ENCODE results near the gene SMARCC1.

Gene SMARCC1

GRCh38 chr3:47606165-47606564, 175.5 kb downstream of the SMARCC1 start:
- DNase-seq: no peak
- TF ChIP-seq, protein P1, sequence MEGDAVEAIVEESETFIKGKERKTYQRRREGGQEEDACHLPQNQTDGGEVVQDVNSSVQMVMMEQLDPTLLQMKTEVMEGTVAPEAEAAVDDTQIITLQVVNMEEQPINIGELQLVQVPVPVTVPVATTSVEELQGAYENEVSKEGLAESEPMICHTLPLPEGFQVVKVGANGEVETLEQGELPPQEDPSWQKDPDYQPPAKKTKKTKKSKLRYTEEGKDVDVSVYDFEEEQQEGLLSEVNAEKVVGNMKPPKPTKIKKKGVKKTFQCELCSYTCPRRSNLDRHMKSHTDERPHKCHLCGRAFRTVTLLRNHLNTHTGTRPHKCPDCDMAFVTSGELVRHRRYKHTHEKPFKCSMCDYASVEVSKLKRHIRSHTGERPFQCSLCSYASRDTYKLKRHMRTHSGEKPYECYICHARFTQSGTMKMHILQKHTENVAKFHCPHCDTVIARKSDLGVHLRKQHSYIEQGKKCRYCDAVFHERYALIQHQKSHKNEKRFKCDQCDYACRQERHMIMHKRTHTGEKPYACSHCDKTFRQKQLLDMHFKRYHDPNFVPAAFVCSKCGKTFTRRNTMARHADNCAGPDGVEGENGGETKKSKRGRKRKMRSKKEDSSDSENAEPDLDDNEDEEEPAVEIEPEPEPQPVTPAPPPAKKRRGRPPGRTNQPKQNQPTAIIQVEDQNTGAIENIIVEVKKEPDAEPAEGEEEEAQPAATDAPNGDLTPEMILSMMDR (IDR thresholded peaks at IDR 0.05; ENCODE audit: low read depth, low read length): no peak
- Histone ChIP-seq H3K36me3 (peaks cover 24% of the 10 kb centered on the region), H3K4me1 (no peaks in the 10 kb centered on the region), H3K4me3 (ENCODE audit: low read depth, low read length) (no peak overlapping the region), H3K27me3 (no peaks in the 10 kb centered on the region), H3K9me3 (no peaks in the 10 kb centered on the region)

DNA sequence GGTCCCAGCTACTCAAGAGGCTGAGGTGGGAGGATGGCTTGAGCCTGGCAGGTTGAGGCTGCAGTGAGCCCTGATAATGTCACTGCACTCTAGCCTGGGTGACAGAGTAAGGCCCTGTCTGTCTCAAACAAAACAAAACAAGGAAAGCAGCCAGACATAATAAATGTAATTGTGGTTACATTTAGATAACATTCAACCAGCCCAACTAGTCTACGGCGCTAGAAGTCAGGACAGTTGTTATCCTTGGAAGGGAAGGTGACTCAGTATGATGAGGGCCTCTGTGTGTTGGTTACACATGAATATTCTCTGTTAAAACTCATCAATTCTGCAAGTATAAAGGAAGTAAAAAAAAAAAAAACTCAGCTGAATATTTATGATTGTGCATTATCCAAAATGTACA, 176.0 kb downstream of the SMARCC1 start:
- no peaks in the 10 kb centered on the region for H3K9me3 ChIP-seq
- no peaks in the 10 kb centered on the region for H3K27me3 ChIP-seq
- TF ChIP-seq, protein P1 (IDR thresholded peaks at IDR 0.05; ENCODE audit: low read depth, low read length): no peak
- H3K36me3 ChIP-seq: peaks cover 20% of the 10 kb centered on the region
- H3K4me1 ChIP-seq: no peaks in the 10 kb centered on the region
- DNase-seq: no peak
- H3K4me3 ChIP-seq (ENCODE audit: low read depth, low read length): no peak overlapping the region

GRCh38 chr3:47604145-47604544, 177.5 kb downstream of the SMARCC1 start:
- Histone ChIP-seq H3K4me3 (ENCODE audit: low read depth, low read length) (no peak overlapping the region), H3K9me3 (no peaks in the 10 kb centered on the region), H3K4me1 (no peaks in the 10 kb centered on the region), H3K36me3 (peaks cover 12% of the 10 kb centered on the region), H3K27me3 (no peaks in the 10 kb centered on the region)
- TF ChIP-seq, protein P1 (IDR thresholded peaks at IDR 0.05; ENCODE audit: low read depth, low read length): no peak
- no peak for DNase-seq

GRCh38 chr3:47603332-47603731, 178.4 kb downstream of the SMARCC1 start:
- Histone ChIP-seq H3K9me3 (no peaks in the 10 kb centered on the region), H3K27me3 (no peaks in the 10 kb centered on the region), H3K4me3 (ENCODE audit: low read depth, low read length) (no peak overlapping the region), H3K4me1 (no peaks in the 10 kb centered on the region), H3K36me3 (peaks cover 11% of the 10 kb centered on the region)
- no peak for DNase-seq
- TF ChIP-seq, protein P1 (IDR thresholded peaks at IDR 0.05; ENCODE audit: low read depth, low read length): no peak

GRCh38 chr3:47601281-47601680, 180.4 kb downstream of the SMARCC1 start:
- H3K27me3 ChIP-seq: no peaks in the 10 kb centered on the region

DNA sequence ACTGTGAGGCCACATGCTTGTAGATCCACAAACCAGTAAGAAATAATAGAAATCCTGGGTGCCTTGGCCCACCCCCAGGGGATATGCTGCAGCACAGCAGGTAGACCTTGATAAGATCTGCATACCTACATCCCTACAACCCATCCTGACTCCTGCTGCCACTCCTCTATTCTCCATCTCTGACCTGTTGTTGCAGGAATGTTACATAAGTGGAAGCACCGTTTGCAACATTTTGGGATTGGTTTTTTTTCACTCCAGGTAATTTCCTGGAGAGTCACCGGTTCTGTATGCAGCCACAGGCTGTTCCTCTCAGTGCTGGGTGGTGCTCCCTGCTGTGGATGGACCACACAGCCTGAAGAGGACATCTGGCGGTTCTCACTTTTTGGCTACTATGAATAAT, 186.9 kb downstream of the SMARCC1 start:
- no peaks in the 10 kb centered on the region for H3K4me1 ChIP-seq
- DNase-seq: no peak
- H3K27me3 ChIP-seq: no peaks in the 10 kb centered on the region
- H3K9me3 ChIP-seq: no peaks in the 10 kb centered on the region
- H3K4me3 ChIP-seq (ENCODE audit: low read depth, low read length): no peak overlapping the region
- peaks cover 10% of the 10 kb centered on the region for H3K36me3 ChIP-seq
- TF ChIP-seq, protein P1 (IDR thresholded peaks at IDR 0.05; ENCODE audit: low read depth, low read length): no peak

More at GRCh38 chr3:47601281-47601680, 180.4 kb downstream of the SMARCC1 start:
- TF ChIP-seq, protein P1 (IDR thresholded peaks at IDR 0.05; ENCODE audit: low read depth, low read length): no peak
- Histone ChIP-seq H3K9me3 (no peaks in the 10 kb centered on the region), H3K4me3 (ENCODE audit: low read depth, low read length) (no peak overlapping the region), H3K36me3 (peaks cover 11% of the 10 kb centered on the region), H3K4me1 (no peaks in the 10 kb centered on the region)
- DNase-seq: no peak
